DMS53 treated with DMSO at 0.1 percent for 48 hours (cell line): ENCODE results near the gene PLSCR3.
"Not testable (repeated sequence)": the region's sequence is repeated elsewhere in the genome, so short reads cannot be mapped to it uniquely, and the experiment has no call there.

Experiments
- DNase-seq: peaks from one replicate; lab custom pipeline; 2025; ENCODE audit not compliant: unreplicated experiment; lab: John Stamatoyannopoulos, UW

PLSCR3 gene

GRCh38 chr17:7382901-7383300 lies 11.4 kb downstream of the PLSCR3 start:
- no peak for DNase-seq

GRCh38 chr17:7380855-7381683 lies 13.3 kb downstream of the PLSCR3 start, which contains the start of gene TNK1:
Gene TNK1, plus strand, starts transcription at chr17:7381089. Its CDS starts 1,838 bp downstream, at chr17:7382927.
- peak; percentile 25 for DNase-seq

DNA sequence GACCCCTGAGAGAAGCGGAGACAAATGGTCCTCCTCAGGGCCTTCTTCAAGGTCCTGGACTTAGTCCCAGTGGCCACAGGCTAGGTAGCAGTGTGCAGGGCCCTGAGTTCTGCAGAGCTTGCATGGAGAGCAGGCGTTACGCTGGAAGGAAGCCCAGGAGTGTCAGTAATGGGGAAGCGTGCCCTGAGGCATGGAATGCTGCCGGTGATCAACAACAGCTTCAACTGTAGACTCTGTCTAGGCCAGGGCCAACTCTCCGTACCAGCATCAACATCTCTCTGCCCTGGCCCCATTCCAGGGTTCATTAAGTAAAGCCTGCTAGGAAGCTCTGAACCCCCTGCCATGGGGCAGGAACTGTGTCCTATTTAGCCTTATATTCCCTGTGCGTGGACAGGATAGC lies 14.0 kb downstream of the PLSCR3 start:
- DNase-seq = no peak

- no peak for DNase-seq
Measured at GRCh38 chr17:7379134-7379533, 15.2 kb downstream of the PLSCR3 start.

GRCh38 chr17:7374353-7374752 lies 20.0 kb downstream of the PLSCR3 start:
- no peak for DNase-seq

- no peak for DNase-seq
Measured at GRCh38 chr17:7370853-7371252, 23.5 kb downstream of the PLSCR3 start.

DNA sequence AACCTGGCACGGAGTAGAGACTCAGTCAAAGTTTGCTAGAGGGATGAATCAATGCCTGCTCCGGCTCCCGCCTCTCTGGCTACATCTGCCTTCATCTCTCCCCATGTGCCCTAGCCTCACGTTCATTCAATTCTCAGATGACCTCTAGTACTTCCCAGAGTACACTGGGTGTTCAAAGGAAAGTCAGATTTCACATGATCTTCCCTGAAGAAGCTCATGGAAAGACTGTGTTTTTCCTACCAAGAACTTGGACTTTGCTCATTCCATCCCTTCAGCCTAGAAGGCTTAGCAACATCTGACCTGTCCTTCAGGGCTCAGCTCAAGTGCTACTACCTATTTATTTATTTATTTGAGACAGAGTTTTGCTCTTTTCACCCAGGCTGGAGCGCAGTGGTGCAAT lies 24.5 kb downstream of the PLSCR3 start:
- DNase-seq = no peak

GRCh38 chr17:7368599-7368994 lies 25.7 kb downstream of the PLSCR3 start:
- DNase-seq = not testable (repeated sequence)

DNA sequence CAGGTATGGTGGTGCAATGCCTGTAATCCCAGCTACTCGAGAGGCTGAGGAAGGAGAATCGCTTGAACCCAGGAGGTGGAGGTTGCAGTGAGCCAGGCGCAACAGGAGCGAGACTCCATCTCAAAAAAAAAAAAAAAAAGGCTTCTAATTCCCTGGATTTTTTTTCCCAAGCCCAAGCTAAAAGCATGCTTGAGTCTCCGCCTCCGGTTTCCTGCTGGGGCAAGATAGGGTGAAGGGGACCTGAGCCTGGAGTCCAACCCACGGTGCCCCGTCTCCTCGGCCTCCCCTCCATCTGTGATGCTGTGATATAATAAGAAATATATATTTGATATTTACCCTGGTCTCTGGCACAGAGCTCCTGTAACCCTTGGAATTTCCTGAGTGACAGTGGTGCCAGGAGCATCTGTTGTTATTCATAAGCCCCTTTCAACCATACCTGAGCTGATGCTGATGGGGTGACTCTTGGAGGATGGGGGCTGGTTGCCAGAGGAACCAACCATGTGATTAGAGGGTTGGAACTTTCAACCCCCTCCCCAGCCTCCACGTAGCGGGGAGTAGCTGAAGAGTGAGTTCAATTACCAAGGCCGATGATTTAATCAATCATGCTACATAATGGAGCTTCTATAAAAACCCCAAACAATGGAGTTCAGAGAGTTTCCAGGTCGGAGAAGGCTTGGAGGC lies 26.3 kb downstream of the PLSCR3 start:
- no peak for DNase-seq

- no peak for DNase-seq
Measured at GRCh38 chr17:7367083-7367482, 27.2 kb downstream of the PLSCR3 start.

DNA sequence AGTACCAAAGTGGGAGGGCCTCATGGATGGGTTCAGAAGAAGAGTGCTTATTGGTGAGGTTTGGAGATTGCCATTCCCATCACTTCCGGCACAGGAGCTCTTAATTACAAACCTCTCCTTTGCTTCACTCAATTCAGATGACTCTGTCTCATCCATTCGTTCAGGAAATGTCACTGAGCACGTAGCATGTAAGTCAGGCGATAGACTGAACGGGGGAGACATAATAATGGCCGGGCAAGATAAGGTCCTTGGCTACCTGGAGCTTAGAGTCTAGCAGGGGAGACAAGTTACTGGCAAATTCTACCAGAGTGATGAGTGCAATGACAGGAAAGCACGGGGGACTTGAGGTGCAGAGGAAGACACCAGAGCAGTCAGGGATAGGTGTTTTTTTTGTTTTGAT lies 28.4 kb downstream of the PLSCR3 start:
- not testable (repeated sequence) for DNase-seq

DNA sequence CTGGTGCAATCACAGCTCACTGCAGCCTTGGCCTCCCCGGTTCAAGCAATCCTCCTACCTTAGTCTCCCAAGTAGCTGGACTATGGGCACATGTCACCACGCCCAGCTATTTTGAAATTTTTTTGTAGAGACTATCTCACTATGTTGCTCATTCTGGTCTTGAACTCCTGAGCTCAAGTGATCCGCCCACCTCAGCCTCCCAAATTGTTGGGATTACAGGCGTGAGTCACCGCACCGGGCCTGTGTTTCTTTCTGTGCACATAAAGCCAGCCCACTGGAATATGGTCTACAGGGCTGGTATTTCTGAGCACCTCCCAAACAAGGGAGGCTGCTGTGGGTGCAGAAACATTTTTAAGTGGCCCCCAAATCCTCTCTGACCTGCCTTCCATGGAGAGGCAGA lies 31.0 kb downstream of the PLSCR3 start:
- DNase-seq = no peak

- DNase-seq = no peak
Measured at GRCh38 chr17:7361906-7362305, 32.4 kb downstream of the PLSCR3 start.

- DNase-seq = no peak
Measured at GRCh38 chr17:7357381-7357780, 36.9 kb downstream of the PLSCR3 start.

DNA sequence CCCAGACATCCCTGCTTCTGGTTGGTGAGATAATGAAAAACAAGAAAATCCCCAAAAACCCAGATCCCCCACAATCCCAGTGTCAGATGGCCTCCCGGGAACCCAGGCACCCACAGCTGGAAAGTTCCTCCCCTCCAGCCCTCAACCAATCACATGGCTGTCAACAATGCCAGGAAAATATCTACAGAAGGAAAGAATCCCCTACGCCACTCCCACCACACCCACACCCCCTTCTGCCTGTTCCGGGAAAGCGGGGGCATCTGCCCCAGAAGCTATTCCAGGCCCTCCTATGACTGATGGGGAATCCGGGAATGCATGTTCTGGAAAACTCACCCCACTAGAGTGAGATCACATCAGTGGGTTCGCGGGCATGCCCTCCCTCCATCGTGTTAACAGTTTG lies 37.6 kb downstream of the PLSCR3 start:
- no peak for DNase-seq

GRCh38 chr17:7356072-7356549 lies 38.2 kb downstream of the PLSCR3 start:
- DNase-seq = peak; percentile 85

GRCh38 chr17:7355573-7355972 lies 38.8 kb downstream of the PLSCR3 start:
- DNase-seq = no peak

- DNase-seq = no peak
Measured at GRCh38 chr17:7355053-7355452, 39.3 kb downstream of the PLSCR3 start, which contains the start of gene TMEM95. Gene TMEM95, plus strand, starts transcription at chr17:7355156. Its CDS starts 49 bp downstream, at chr17:7355205.

DNA sequence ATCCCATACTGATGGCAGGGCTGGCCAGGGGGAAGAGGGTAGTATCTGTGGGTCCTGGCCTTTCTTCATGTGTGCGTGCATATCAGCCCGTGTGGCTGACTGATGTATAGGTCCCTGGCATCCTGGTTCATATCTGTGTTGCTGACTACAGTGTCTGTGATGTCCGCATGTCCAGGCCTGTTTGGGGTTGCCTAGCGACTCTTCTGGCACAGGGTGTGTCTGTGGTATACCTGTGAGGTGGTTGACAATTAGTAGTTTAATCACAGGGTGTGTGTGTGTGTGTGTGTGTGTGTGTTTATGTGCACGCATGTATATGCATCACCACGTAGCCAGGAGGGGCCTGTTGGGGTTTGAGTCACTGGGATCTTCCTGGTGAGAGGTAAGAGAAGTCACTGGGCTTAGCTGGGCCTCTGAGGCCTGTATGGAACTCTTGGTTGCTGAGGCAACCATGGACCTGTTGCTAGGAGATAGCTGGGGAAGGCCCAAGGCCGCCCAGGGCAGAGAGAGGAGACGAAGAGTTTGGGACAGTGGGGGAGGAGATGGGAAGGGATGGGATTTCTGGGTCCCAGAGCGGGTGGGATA lies 40.0 kb downstream of the PLSCR3 start:
- DNase-seq = no peak

DNA sequence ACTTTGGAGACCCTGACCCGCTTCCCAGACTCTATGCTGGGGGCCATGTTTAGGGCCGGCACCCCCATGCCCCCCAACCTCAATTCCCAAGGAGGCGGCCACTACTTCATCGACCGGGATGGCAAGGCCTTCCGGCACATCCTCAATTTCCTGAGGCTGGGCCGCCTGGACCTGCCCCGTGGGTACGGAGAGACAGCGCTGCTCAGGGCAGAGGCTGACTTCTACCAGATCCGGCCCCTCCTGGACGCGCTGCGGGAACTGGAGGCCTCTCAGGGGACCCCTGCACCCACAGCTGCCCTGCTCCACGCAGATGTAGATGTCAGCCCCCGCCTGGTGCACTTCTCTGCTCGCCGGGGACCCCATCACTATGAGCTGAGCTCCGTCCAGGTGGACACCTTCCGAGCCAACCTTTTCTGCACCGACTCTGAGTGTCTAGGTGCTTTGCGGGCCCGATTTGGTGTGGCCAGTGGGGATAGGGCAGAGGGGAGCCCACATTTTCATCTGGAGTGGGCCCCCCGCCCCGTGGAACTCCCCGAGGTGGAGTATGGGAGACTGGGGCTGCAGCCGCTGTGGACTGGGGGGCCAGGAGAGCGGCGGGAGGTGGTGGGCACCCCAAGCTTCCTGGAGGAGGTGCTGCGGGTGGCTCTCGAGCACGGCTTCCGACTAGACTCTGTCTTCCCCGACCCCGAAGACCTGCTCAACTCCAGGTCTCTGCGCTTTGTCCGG lies 41.3 kb downstream of the PLSCR3 start:
- no peak for DNase-seq

DNA sequence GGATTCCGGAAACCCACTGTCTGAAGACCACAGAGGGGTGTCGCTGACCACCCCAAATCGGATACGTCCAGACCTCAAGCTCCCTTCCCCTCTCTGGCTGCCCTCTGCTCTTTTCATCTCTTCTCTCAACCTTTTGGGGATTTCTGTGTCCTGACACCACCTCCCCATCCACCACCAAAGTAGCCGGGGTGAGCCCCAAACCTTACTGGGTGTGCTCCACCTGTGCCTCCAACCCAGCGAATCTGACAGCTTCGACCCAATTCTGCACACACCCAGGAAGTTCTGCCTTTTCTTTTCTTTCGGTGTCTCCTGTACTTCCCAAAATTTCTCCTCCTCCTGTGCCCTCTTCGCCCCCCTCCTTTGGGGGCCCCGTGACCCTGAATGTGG lies 41.8 kb downstream of the PLSCR3 start:
- DNase-seq = no peak
